H1 (cell line): Measurements from ENCODE around the gene SLC13A1. TPM values are rescaled to one million over a fixed set of nuclear protein-coding genes. Genes with fewer than 3 reads are reported as not detected.
"Not testable (repeated sequence)": the region's sequence is repeated elsewhere in the genome, so short reads cannot be mapped to it uniquely, and the experiment has no call there.

Experiments
- CTCF ChIA-PET: fragments of 300-600 bp; sonication (Branson Sonifier 250); formaldehyde crosslinking; loops from one replicate; lab custom pipeline; 2021; ENCODE audit not compliant: partially characterized antibody; lab: Charles Lee
- POLR2A ChIA-PET: fragments of 300-600 bp; sonication (Branson Sonifier 250); formaldehyde crosslinking; loops from one replicate; lab custom pipeline; 2021; ENCODE audit warnings: inconsistent platforms; ENCODE audit not compliant: partially characterized antibody; lab: Charles Lee
- DNase-seq, 2 experiments: peaks; one replicate each; pipeline versions ENCODE4 v3.0.0 to v3.0.0-alpha.2; 2010 to 2022; ENCODE audit warnings: low spot score in 2 of 2, low read depth in 1 of 2, mixed read lengths in 1 of 2
- FAIRE-seq: peaks from 2 replicates; lab custom pipeline; 2011; peaks lifted over from hg19 to GRCh38; lab: Jason Lieb, UNC
- H2AFZ ChIP-seq: 2 replicates; pipeline ENCODE4 v1.8.1; 2012; ENCODE audit warnings: low read length, inconsistent platforms
- H2AK5ac ChIP-seq: 2 replicates; pipeline ENCODE4 v1.6.1; 2013; ENCODE audit warnings: low read depth, low read length
- H2BK120ac ChIP-seq: replicated peaks from 2 replicates; pipeline ENCODE3; 2013; ENCODE audit warnings: low read depth, low read length, inconsistent platforms
- H2BK12ac ChIP-seq: 2 replicates; pipeline ENCODE4 v1.6.1; 2013; ENCODE audit warnings: low read depth, low read length
- H2BK15ac ChIP-seq: 2 replicates; pipeline ENCODE4 v1.6.1; 2013; ENCODE audit warnings: low read length
- H2BK20ac ChIP-seq: 2 replicates; pipeline ENCODE4 v1.6.1; 2013; ENCODE audit warnings: low read length
- H2BK5ac ChIP-seq: 2 replicates; pipeline ENCODE4 v1.6.1; 2013; ENCODE audit warnings: low read depth, low read length
- H3K14ac ChIP-seq: 2 replicates; pipeline ENCODE4 v1.6.1; 2013; ENCODE audit warnings: inconsistent platforms; ENCODE audit not compliant: insufficient read length
- H3K18ac ChIP-seq: 2 replicates; pipeline ENCODE4 v1.6.1; 2013; ENCODE audit warnings: low read length; ENCODE audit errors: extremely low read depth
- H3K23ac ChIP-seq: 2 replicates; pipeline ENCODE4 v1.6.1; 2013; ENCODE audit warnings: inconsistent platforms; ENCODE audit not compliant: insufficient read length
- H3K23me2 ChIP-seq: 2 replicates; pipeline ENCODE4 v1.6.1; 2013; ENCODE audit warnings: low read depth, low read length
- H3K27ac ChIP-seq: 2 replicates; pipeline ENCODE4 v1.6.1; 2011; ENCODE audit warnings: low read depth, low read length, inconsistent platforms
- H3K27me3 ChIP-seq, 4 experiments: replicated peaks in 1 of 4; 1 replicate in 1 of 4; 2 replicates in 3 of 4; pipeline versions ENCODE4 v1.6.1 to v1.8.1; 2011 to 2013; ENCODE audit warnings: low read length in 3 of 4, mild to moderate bottlenecking in 3 of 4, inconsistent platforms in 2 of 4, mixed read lengths in 2 of 4, moderate library complexity in 1 of 4; ENCODE audit not compliant: control insufficient read depth in 3 of 4, insufficient read depth in 3 of 4; ENCODE audit errors: extremely low read depth in 1 of 4
- H3K36me3 ChIP-seq, 4 experiments: 2 replicates each; pipeline versions ENCODE4 v1.6.1 to v1.8.1; 2011 to 2013; ENCODE audit warnings: mild to moderate bottlenecking in 4 of 4, low read length in 3 of 4, moderate library complexity in 2 of 4, control low read depth in 1 of 4, inconsistent platforms in 1 of 4; ENCODE audit not compliant: insufficient read depth in 4 of 4, control insufficient read depth in 2 of 4
- H3K4ac ChIP-seq: replicated peaks from 2 replicates; pipeline ENCODE3; 2013; ENCODE audit warnings: low read length, low read depth, mixed read lengths, inconsistent platforms; ENCODE audit not compliant: insufficient read length
- H3K4me1 ChIP-seq, 4 experiments: replicated peaks in 1 of 4; 1 replicate in 1 of 4; 2 replicates in 3 of 4; pipeline versions ENCODE4 v1.6.1 to v1.8.1; 2011 to 2013; ENCODE audit warnings: low read length in 3 of 4, inconsistent platforms in 2 of 4, mixed read lengths in 1 of 4; ENCODE audit not compliant: insufficient read depth in 4 of 4, control insufficient read depth in 3 of 4
- H3K4me2 ChIP-seq, 2 experiments: 2 replicates each; pipeline versions ENCODE4 v1.6.1 to v1.8.1; 2011 to 2013; ENCODE audit warnings: low read depth in 2 of 2, low read length in 2 of 2, control low read depth in 1 of 2, inconsistent platforms in 1 of 2, mild to moderate bottlenecking in 1 of 2; ENCODE audit not compliant: insufficient read depth in 1 of 2
- H3K4me3 ChIP-seq, 4 experiments: fragments of 200-600, 300-600 bp in 1 of 4; sonication (generic), shearing (Covaris generic), sonication (Bioruptor Twin) in 1 of 4; 2 replicates each; pipeline versions ENCODE4 v1.5.1 to v1.8.1; 2011 to 2016; ENCODE audit warnings: low read length in 4 of 4, low read depth in 3 of 4, control low read depth in 2 of 4, inconsistent platforms in 2 of 4, mild to moderate bottlenecking in 2 of 4, mixed read lengths in 1 of 4, moderate library complexity in 1 of 4; ENCODE audit not compliant: insufficient read depth in 2 of 4; ENCODE audit errors: extremely low read depth in 1 of 4
- H3K56ac ChIP-seq: replicated peaks from 2 replicates; pipeline ENCODE3; 2013; ENCODE audit warnings: low read depth, mild to moderate bottlenecking, mixed read lengths, low read length, inconsistent platforms; ENCODE audit not compliant: insufficient read length
- H3K79me1 ChIP-seq: 2 replicates; pipeline ENCODE4 v1.6.1; 2013; ENCODE audit warnings: low read depth, low read length, control low read depth
- H3K79me2 ChIP-seq, 2 experiments: 2 replicates each; pipeline versions ENCODE4 v1.6.1 to v1.8.1; 2012 to 2013; ENCODE audit warnings: low read length in 2 of 2, mild to moderate bottlenecking in 2 of 2, inconsistent platforms in 1 of 2; ENCODE audit not compliant: insufficient read depth in 2 of 2, control insufficient read depth in 1 of 2
- H3K9ac ChIP-seq, 4 experiments: replicated peaks in 1 of 4; 1 replicate in 1 of 4; 2 replicates in 3 of 4; pipeline versions ENCODE4 v1.6.1 to v1.8.1; 2011 to 2013; ENCODE audit warnings: low read depth in 3 of 4, low read length in 3 of 4, control low read depth in 2 of 4, mild to moderate bottlenecking in 2 of 4, moderate library complexity in 2 of 4, inconsistent platforms in 1 of 4; ENCODE audit errors: extremely low read depth in 1 of 4
- H3K9me3 ChIP-seq, 2 experiments: 2 replicates each; pipeline versions ENCODE4 v1.6.1 to v1.8.1; 2012 to 2013; ENCODE audit warnings: mild to moderate bottlenecking in 2 of 2, moderate library complexity in 2 of 2, control low read depth in 1 of 2, inconsistent platforms in 1 of 2, low read depth in 1 of 2, low read length in 1 of 2, mixed read lengths in 1 of 2; ENCODE audit not compliant: insufficient read depth in 2 of 2
- H4K20me1 ChIP-seq, 2 experiments: replicated peaks in 1 of 2; 2 replicates each; pipeline versions ENCODE3 to v1.8.1; 2011 to 2013; ENCODE audit warnings: inconsistent platforms in 2 of 2, low read length in 2 of 2, mild to moderate bottlenecking in 1 of 2; ENCODE audit not compliant: insufficient read depth in 2 of 2, control insufficient read depth in 1 of 2
- H4K5ac ChIP-seq: 2 replicates; pipeline ENCODE4 v1.6.1; 2013; ENCODE audit warnings: low read length, low read depth, mixed read lengths, inconsistent platforms; ENCODE audit not compliant: insufficient read length
- H4K8ac ChIP-seq: 2 replicates; pipeline ENCODE4 v1.8.0; 2013; ENCODE audit warnings: mild to moderate bottlenecking, moderate library complexity, low read length, inconsistent platforms; ENCODE audit not compliant: insufficient read depth; ENCODE audit errors: extremely low read depth
- H4K91ac ChIP-seq: replicated peaks from 2 replicates; pipeline ENCODE3; 2013; ENCODE audit warnings: low read length, mixed read lengths, inconsistent platforms; ENCODE audit not compliant: insufficient read length
- SUZ12 ChIP-seq: fragments of 200-600 bp; sonication (generic); IDR thresholded peaks from 2 replicates; pipeline ENCODE4 v1.6.1; 2012; ENCODE audit warnings: mild to moderate bottlenecking, inconsistent platforms, low read length, moderate library complexity, mixed read lengths
- WGBS, 2 experiments: shearing (Covaris generic) in 1 of 2; methylation state at CpG; one replicate each; pipeline versions ENCODE4 v1.1.6 to v1.1.7; 2013 to 2015; ENCODE audit warnings: low lambda C conversion rate in 2 of 2, mixed read lengths in 2 of 2, inconsistent platforms in 1 of 2, low coverage in 1 of 2, missing lambda C conversion rate in 1 of 2; ENCODE audit not compliant: insufficient replicate concordance in 2 of 2, insufficient coverage in 1 of 2, insufficient read length in 1 of 2; ENCODE audit errors: extremely low coverage in 1 of 2, missing lambda C conversion rate in 1 of 2; 5-methylcytosine and 5-hydroxymethylcytosine counted together
- polyA plus RNA-seq, 7 experiments: library from polyadenylated mRNA; depleted of rRNA in 3 of 7; stranded (reverse) in 5 of 7; unstranded in 2 of 7; fragments of >200 nt in 5 of 7; fragments of 200-250 nt in 2 of 7; gene quantifications; 1 replicate in 5 of 7; 2 replicates in 1 of 7; 4 replicates in 1 of 7; pipeline versions ENCODE4 v1.2.1 to v1.2.3, GENCODE V29; 2011 to 2013; ENCODE audit warnings: missing spikeins in 2 of 7, mixed read lengths in 2 of 7
- total RNA-seq: library from RNA; stranded (reverse); fragmentation: NEBNext Ultra II Directional; extraction: Animal tissue kit (Norgen Biotek cat#: 25700); gene quantifications from 2 replicates; pipeline ENCODE4 v1.2.1, GENCODE V29; 2021

Gene SLC13A1
- total and polyA plus RNA-seq, 2 of the 8 experiments (the other 6 are each of a cell fraction or from before 2014, with no cell fraction given) = not detected

GRCh38 chr7:123090456-123090855, 109.3 kb downstream of the SLC13A1 start:
- DNase-seq = no peak
- Histone ChIP-seq H2BK20ac (no peak overlapping the region), H3K23me2 (no peaks in the 10 kb centered on the region), H3K9ac (no peak overlapping the region), H3K18ac (no peak overlapping the region), H3K4me2 (no peak overlapping the region), H4K91ac (no peak overlapping the region)
- 88% methylated on average over 2 of the region's 2 CpGs; no CpG with 5 or more reads in 1 of the 2 experiments for WGBS, 2 experiments
- POLR2A ChIA-PET = no interaction called here
- no peak for TF ChIP-seq SUZ12
- TF ChIP-seq, all 59 proteins: peak for 0
- Histone ChIP-seq H3K14ac (no peak overlapping the region), H3K36me3 (no peaks in the 10 kb centered on the region; a peak in 1 of 8 replicates), H4K20me1 (no peaks in the 10 kb centered on the region), H3K56ac (no peak overlapping the region), H3K27me3 (no peaks in the 10 kb centered on the region), H2BK15ac (no peak overlapping the region), H3K4me3 (no peak overlapping the region), H2AFZ (no peak overlapping the region), H2BK120ac (no peak overlapping the region), H3K79me2 (no peaks in the 10 kb centered on the region), H3K23ac (no peak overlapping the region), H2BK5ac (no peak overlapping the region), H4K5ac (no peak overlapping the region), H3K79me1 (no peaks in the 10 kb centered on the region), H4K8ac (no peak overlapping the region), H3K4ac (no peak overlapping the region), H3K27ac (no peak overlapping the region), H3K4me1 (no peaks in the 10 kb centered on the region), H2BK12ac (no peak overlapping the region), H2AK5ac (no peak overlapping the region), H3K9me3 (0 out of 4 replicates have a peak, but pooled peaks cover 0 to 5% of the 10 kb centered on the region in 2 experiments)
- CTCF ChIA-PET = no interaction called here
- FAIRE-seq = no peak

DNA sequence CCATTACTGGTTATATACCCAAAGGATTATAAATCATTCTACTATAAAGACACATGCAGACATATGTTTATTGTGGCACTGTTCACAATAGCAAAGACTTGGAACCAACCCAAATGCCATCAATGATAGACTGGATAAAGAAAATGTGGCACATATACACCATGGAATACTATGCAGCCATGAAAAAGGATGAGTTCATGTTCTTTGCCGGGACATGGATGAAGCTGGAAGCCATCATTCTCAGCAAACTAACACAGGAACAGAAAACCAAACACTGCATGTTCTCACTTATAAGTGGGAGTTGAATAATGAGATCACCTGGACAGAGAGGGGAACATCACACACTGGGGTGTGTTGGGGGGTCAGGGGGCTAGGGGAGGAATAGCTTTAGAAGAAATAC, 112.9 kb downstream of the SLC13A1 start:
- H4K91ac ChIP-seq, H2AK5ac ChIP-seq, H2BK20ac ChIP-seq, H3K14ac ChIP-seq, H3K79me1 ChIP-seq, H2BK120ac ChIP-seq, H3K4me2 ChIP-seq, H4K8ac ChIP-seq, DNase-seq, H3K4me1 ChIP-seq, H2BK12ac ChIP-seq, H4K20me1 ChIP-seq, H3K36me3 ChIP-seq, H3K27ac ChIP-seq, H2BK5ac ChIP-seq, H3K23ac ChIP-seq, H3K9ac ChIP-seq, H3K27me3 ChIP-seq, H2BK15ac ChIP-seq, POLR2A ChIA-PET, H3K56ac ChIP-seq, CTCF ChIA-PET, H2AFZ ChIP-seq, FAIRE-seq, H3K79me2 ChIP-seq, H4K5ac ChIP-seq, H3K18ac ChIP-seq, H3K23me2 ChIP-seq, H3K4me3 ChIP-seq, H3K4ac ChIP-seq: not testable (repeated sequence)
- WGBS, 2 experiments = 91% methylated on average over 1 of the region's 1 CpG; no CpG with 5 or more reads in 1 of the 2 experiments
- H3K9me3 ChIP-seq = peaks cover 9 to 11% of the 10 kb centered on the region in 2 experiments; a peak in 3 of 4 replicates
